ENCODE results near the gene SLC4A1.

The SLC4A1 gene

GRCh38 chr17:44277976-44278375 is 10.0 kb upstream of the SLC4A1 start:
- DNase-seq: no peak
- TF ChIP-seq POLR2A (IDR thresholded peaks at IDR 0.05; ENCODE audit: low read length): no peak

- DNase-seq: no peak
- TF ChIP-seq POLR2A (IDR thresholded peaks at IDR 0.05; ENCODE audit: low read length) (no peak), GATA1 (IDR thresholded peaks at IDR 0.05; ENCODE audit: low read depth, low read length) (no peak)
These were observed 5.7 kb upstream of the SLC4A1 start for GRCh38 chr17:44273607-44274006.

- TF ChIP-seq GATA1 (IDR thresholded peaks at IDR 0.05; ENCODE audit: low read depth, low read length) (no peak), POLR2A (IDR thresholded peaks at IDR 0.05; ENCODE audit: low read length) (no peak)
- no peak for DNase-seq
These were observed 5.0 kb upstream of the SLC4A1 start for GRCh38 chr17:44272954-44273353.

GRCh38 chr17:44272321-44272951 is 4.5 kb upstream of the SLC4A1 start:
- no peak for TF ChIP-seq GATA1 (IDR thresholded peaks at IDR 0.05; ENCODE audit: low read depth, low read length)
- no peak for TF ChIP-seq POLR2A (IDR thresholded peaks at IDR 0.05; ENCODE audit: low read length)
- DNase-seq: no peak

- peak; percentile 76 to 81 for DNase-seq
- peak; percentile 61 for TF ChIP-seq POLR2A (IDR thresholded peaks at IDR 0.05; ENCODE audit: low read length)
- no peak for TF ChIP-seq GATA1 (IDR thresholded peaks at IDR 0.05; ENCODE audit: low read depth, low read length)
These were observed 1.8 kb upstream of the SLC4A1 start for GRCh38 chr17:44269535-44270240.

GRCh38 chr17:44268709-44269534 is 987 bp upstream of the SLC4A1 start:
- peak; percentile 76 to 79 for DNase-seq

GRCh38 chr17:44267165-44267455 is 825 bp downstream of the SLC4A1 start:
- DNase-seq: peak; percentile 83 to 88
- TF ChIP-seq POLR2A (IDR thresholded peaks at IDR 0.05; ENCODE audit: low read length) (no peak), GATA1 (IDR thresholded peaks at IDR 0.05; ENCODE audit: low read depth, low read length) (no peak)

More at GRCh38 chr17:44268709-44269534, 987 bp upstream of the SLC4A1 start:
- TF ChIP-seq GATA1 (IDR thresholded peaks at IDR 0.05; ENCODE audit: low read depth, low read length): no peak
- no peak for TF ChIP-seq POLR2A (IDR thresholded peaks at IDR 0.05; ENCODE audit: low read length)

- TF ChIP-seq POLR2A (IDR thresholded peaks at IDR 0.05; ENCODE audit: low read length): peak; percentile 95
- peak; percentile 100 for TF ChIP-seq GATA1 (IDR thresholded peaks at IDR 0.05; ENCODE audit: low read depth, low read length)
- peak; percentile 98 to 100 for DNase-seq
These were observed 1.4 kb downstream of the SLC4A1 start for GRCh38 chr17:44266402-44267164.

- DNase-seq: no peak
- TF ChIP-seq POLR2A (IDR thresholded peaks at IDR 0.05; ENCODE audit: low read length) (peak; percentile 36), GATA1 (IDR thresholded peaks at IDR 0.05; ENCODE audit: low read depth, low read length) (no peak)
These were observed 4.5 kb downstream of the SLC4A1 start for GRCh38 chr17:44263345-44263902.

GRCh38 chr17:44262654-44263225 is 5.2 kb downstream of the SLC4A1 start:
- DNase-seq: no peak
- TF ChIP-seq POLR2A (IDR thresholded peaks at IDR 0.05; ENCODE audit: low read length) (no peak), GATA1 (IDR thresholded peaks at IDR 0.05; ENCODE audit: low read depth, low read length) (no peak)

GRCh38 chr17:44260296-44260695 is 7.6 kb downstream of the SLC4A1 start:
- no peak for DNase-seq
- TF ChIP-seq GATA1 (IDR thresholded peaks at IDR 0.05; ENCODE audit: low read depth, low read length) (no peak), POLR2A (IDR thresholded peaks at IDR 0.05; ENCODE audit: low read length) (no peak)

GRCh38 chr17:44258811-44259351 is 9.1 kb downstream of the SLC4A1 start:
- TF ChIP-seq POLR2A (IDR thresholded peaks at IDR 0.05; ENCODE audit: low read length) (no peak), GATA1 (IDR thresholded peaks at IDR 0.05; ENCODE audit: low read depth, low read length) (no peak)
- DNase-seq: no peak

Measured in erythroblast (primary cell).